Esophagus muscularis mucosa (tissue), 3 donors: ENCODE data around the gene STAMBP.
A peak's percentile ranks its signal among the peaks of the same experiment; 100 is the strongest.

Source experiments
- POLR2AphosphoS5 ChIP-seq, 2 donors: sonication (generic); formaldehyde crosslinking; IDR thresholded peaks; one replicate each; pipeline ENCODE4 v1.6.1; 2017; ENCODE audit warnings: antibody characterized with exemption in 2 of 2
- TF ChIP-seq, protein P1 (sequence below), 3 experiments: fragments of 200-600 bp in 2 of 3; fragments of 450-650 bp in 1 of 3; sonication (generic) in 2 of 3; IDR thresholded peaks; one replicate each; pipeline ENCODE4 v1.5.1; 2017 to 2019; ENCODE audit warnings: antibody characterized with exemption in 3 of 3, mild to moderate bottlenecking in 2 of 3, moderate library complexity in 1 of 3

DNA sequence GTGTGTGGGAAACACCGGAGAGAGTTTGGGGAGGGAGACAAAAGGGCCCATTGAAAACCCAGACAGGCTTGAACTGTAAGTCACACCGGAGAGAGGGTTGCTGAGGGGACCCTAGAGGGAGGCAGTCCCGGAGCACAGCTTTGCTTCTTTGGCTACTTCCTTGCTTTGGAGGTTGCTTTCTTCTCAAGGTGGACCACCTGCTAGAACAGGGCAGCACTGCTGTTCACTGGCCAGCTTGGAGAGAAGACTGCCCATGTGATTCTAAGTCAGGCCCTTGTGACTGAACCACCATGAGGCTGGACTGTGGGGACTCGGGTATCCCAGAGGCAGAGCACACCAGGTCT is 68.5 kb downstream of the STAMBP start:
- peak; percentile 46 to 66 for TF ChIP-seq POLR2AphosphoS5 (IDR thresholded peaks at IDR 0.05)
- TF ChIP-seq, protein P1, sequence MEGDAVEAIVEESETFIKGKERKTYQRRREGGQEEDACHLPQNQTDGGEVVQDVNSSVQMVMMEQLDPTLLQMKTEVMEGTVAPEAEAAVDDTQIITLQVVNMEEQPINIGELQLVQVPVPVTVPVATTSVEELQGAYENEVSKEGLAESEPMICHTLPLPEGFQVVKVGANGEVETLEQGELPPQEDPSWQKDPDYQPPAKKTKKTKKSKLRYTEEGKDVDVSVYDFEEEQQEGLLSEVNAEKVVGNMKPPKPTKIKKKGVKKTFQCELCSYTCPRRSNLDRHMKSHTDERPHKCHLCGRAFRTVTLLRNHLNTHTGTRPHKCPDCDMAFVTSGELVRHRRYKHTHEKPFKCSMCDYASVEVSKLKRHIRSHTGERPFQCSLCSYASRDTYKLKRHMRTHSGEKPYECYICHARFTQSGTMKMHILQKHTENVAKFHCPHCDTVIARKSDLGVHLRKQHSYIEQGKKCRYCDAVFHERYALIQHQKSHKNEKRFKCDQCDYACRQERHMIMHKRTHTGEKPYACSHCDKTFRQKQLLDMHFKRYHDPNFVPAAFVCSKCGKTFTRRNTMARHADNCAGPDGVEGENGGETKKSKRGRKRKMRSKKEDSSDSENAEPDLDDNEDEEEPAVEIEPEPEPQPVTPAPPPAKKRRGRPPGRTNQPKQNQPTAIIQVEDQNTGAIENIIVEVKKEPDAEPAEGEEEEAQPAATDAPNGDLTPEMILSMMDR (IDR thresholded peaks at IDR 0.05) = no peak
